NCI-H226 (cell line): ENCODE measurements around the gene PPP2R2D.
"Not testable (repeated sequence)": the region's sequence is repeated elsewhere in the genome, so short reads cannot be mapped to it uniquely, and the experiment has no call there.

Source experiments
- DNase-seq: peaks from one replicate; pipeline ENCODE4 v3.0.0-alpha.2; 2015

PPP2R2D gene

GRCh38 chr10:131909014-131909808, 8.4 kb downstream of the PPP2R2D start:
- no peak for DNase-seq

GRCh38 chr10:131909929-131910328, 9.1 kb downstream of the PPP2R2D start:
- DNase-seq: no peak

- no peak for DNase-seq
Measured at GRCh38 chr10:131910663-131911314, 10.0 kb downstream of the PPP2R2D start.

- DNase-seq: no peak
Measured at GRCh38 chr10:131911451-131911850, 10.6 kb downstream of the PPP2R2D start.

- no peak for DNase-seq
Measured at GRCh38 chr10:131912620-131913019, 11.8 kb downstream of the PPP2R2D start.

- DNase-seq: no peak
Measured at GRCh38 chr10:131915484-131915883, 14.7 kb downstream of the PPP2R2D start.

- no peak for DNase-seq
Measured at GRCh38 chr10:131915990-131916766, 15.4 kb downstream of the PPP2R2D start.

GRCh38 chr10:131916767-131917160, 16.0 kb downstream of the PPP2R2D start:
- DNase-seq: not testable (repeated sequence)

GRCh38 chr10:131917496-131917895, 16.7 kb downstream of the PPP2R2D start:
- DNase-seq: not testable (repeated sequence)

- DNase-seq: not testable (repeated sequence)
Measured at GRCh38 chr10:131919461-131919860, 18.7 kb downstream of the PPP2R2D start.

GRCh38 chr10:131920151-131920550, 19.3 kb downstream of the PPP2R2D start:
- DNase-seq: no peak

GRCh38 chr10:131920693-131921092, 19.9 kb downstream of the PPP2R2D start:
- no peak for DNase-seq

GRCh38 chr10:131921184-131921583, 20.4 kb downstream of the PPP2R2D start:
- DNase-seq: no peak

- no peak for DNase-seq
Measured at GRCh38 chr10:131923038-131923756, 22.4 kb downstream of the PPP2R2D start.

- DNase-seq: no peak
Measured at GRCh38 chr10:131925011-131925649, 24.3 kb downstream of the PPP2R2D start.

- DNase-seq: no peak
Measured at GRCh38 chr10:131925716-131926115, 24.9 kb downstream of the PPP2R2D start.

GRCh38 chr10:131926253-131926652, 25.4 kb downstream of the PPP2R2D start:
- no peak for DNase-seq

GRCh38 chr10:131926743-131927595, 26.2 kb downstream of the PPP2R2D start:
- DNase-seq: no peak

GRCh38 chr10:131928248-131929095, 27.7 kb downstream of the PPP2R2D start:
- no peak for DNase-seq

GRCh38 chr10:131929122-131929845, 28.5 kb downstream of the PPP2R2D start:
- DNase-seq: no peak
